C1 segment of cervical spinal cord (tissue), 14 donors: ENCODE results near the gene MNX1.

Source experiments
- DNase-seq, 14 donors: peaks; one replicate each; lab custom pipeline; 2025; lab: John Stamatoyannopoulos, UW

Gene MNX1

GRCh38 chr7:157002819-157003421 is 7.5 kb downstream of the MNX1 start:
- DNase-seq: no peak

GRCh38 chr7:157001920-157002818 is 8.3 kb downstream of the MNX1 start:
- no peak for DNase-seq

GRCh38 chr7:157000741-157001653 is 9.5 kb downstream of the MNX1 start:
- DNase-seq: no peak

GRCh38 chr7:156999958-157000726 is 10.3 kb downstream of the MNX1 start:
- no peak for DNase-seq

GRCh38 chr7:156998988-156999957 is 11.2 kb downstream of the MNX1 start:
- DNase-seq: no peak

GRCh38 chr7:156994417-156994816 is 16.0 kb downstream of the MNX1 start:
- no peak for DNase-seq

- DNase-seq: no peak
These were observed 16.6 kb downstream of the MNX1 start for GRCh38 chr7:156993925-156994235.

- no peak for DNase-seq
These were observed 17.2 kb downstream of the MNX1 start for GRCh38 chr7:156993021-156993924.

GRCh38 chr7:156989766-156990535 is 20.5 kb downstream of the MNX1 start:
- no peak for DNase-seq

GRCh38 chr7:156988343-156989185 is 21.9 kb downstream of the MNX1 start:
- no peak for DNase-seq

GRCh38 chr7:156986378-156986777 is 24.1 kb downstream of the MNX1 start:
- DNase-seq: no peak

GRCh38 chr7:156985101-156985992 is 25.1 kb downstream of the MNX1 start:
- DNase-seq: no peak

- DNase-seq: no peak
These were observed 26.1 kb downstream of the MNX1 start for GRCh38 chr7:156984174-156984891.

GRCh38 chr7:156979711-156980110 is 30.8 kb downstream of the MNX1 start:
- DNase-seq: no peak

- no peak for DNase-seq
These were observed 31.4 kb downstream of the MNX1 start for GRCh38 chr7:156979007-156979606.
